Smooth muscle cell (in vitro differentiated cells): ENCODE data around the gene CXCR6. TPM values are rescaled to one million over a fixed set of nuclear protein-coding genes. Genes with fewer than 3 reads are reported as not detected.

Experiments
- DNase-seq: peaks from one replicate; lab custom pipeline; 2025; ENCODE audit not compliant: unreplicated experiment; lab: John Stamatoyannopoulos, UW
- H2AFZ ChIP-seq: fragments of 200-600 bp; sonication (generic); 2 replicates; pipeline ENCODE4 v1.6.0; 2016; ENCODE audit warnings: antibody characterized with exemption, low read depth, mild to moderate bottlenecking
- H3F3A ChIP-seq: fragments of 200-600 bp; sonication (generic); 2 replicates; pipeline ENCODE4 v1.6.0; 2017; ENCODE audit warnings: antibody characterized with exemption, low read depth
- H3K27ac ChIP-seq: fragments of 200-600 bp; sonication (generic); 2 replicates; pipeline ENCODE4 v1.5.1; 2016; ENCODE audit warnings: low read depth, mild to moderate bottlenecking
- H3K27me3 ChIP-seq: fragments of 200-600 bp; sonication (generic); 2 replicates; pipeline ENCODE4 v1.6.1; 2016; ENCODE audit warnings: low read depth, mild to moderate bottlenecking
- H3K36me3 ChIP-seq: fragments of 200-600 bp; sonication (generic); 2 replicates; pipeline ENCODE4 v1.5.1; 2016; ENCODE audit warnings: low read depth
- H3K4me1 ChIP-seq: fragments of 200-600 bp; sonication (generic); 2 replicates; pipeline ENCODE4 v1.5.1; 2016; ENCODE audit warnings: low read depth
- H3K4me2 ChIP-seq: fragments of 200-600 bp; sonication (generic); 2 replicates; pipeline ENCODE4 v1.6.0; 2016; ENCODE audit warnings: mild to moderate bottlenecking
- H3K4me3 ChIP-seq: fragments of 200-600 bp; sonication (generic); 2 replicates; pipeline ENCODE4 v1.5.1; 2016; ENCODE audit warnings: mild to moderate bottlenecking
- H3K79me2 ChIP-seq: fragments of 200-600 bp; sonication (generic); 2 replicates; pipeline ENCODE4 v1.6.0; 2016; ENCODE audit warnings: low read depth, mild to moderate bottlenecking
- H3K9ac ChIP-seq: fragments of 200-600 bp; sonication (generic); 2 replicates; pipeline ENCODE4 v1.6.0; 2016; ENCODE audit warnings: low read depth
- H3K9me3 ChIP-seq: fragments of 200-600 bp; sonication (generic); replicated peaks from 2 replicates; pipeline ENCODE4 v1.5.1; 2016; ENCODE audit warnings: low read depth
- H4K20me1 ChIP-seq: fragments of 200-600 bp; sonication (generic); 2 replicates; pipeline ENCODE4 v1.6.0; 2016; ENCODE audit warnings: low read depth
- CTCF ChIP-seq: fragments of 200-600 bp; sonication (generic); IDR thresholded peaks from 2 replicates; pipeline ENCODE4 v1.5.1; 2017; ENCODE audit warnings: borderline replicate concordance, mild to moderate bottlenecking, antibody characterized with exemption; ENCODE audit not compliant: insufficient read depth, poor library complexity, severe bottlenecking
- WGBS: methylation state at CpG from one replicate; pipeline ENCODE4 v1.1.7; 2016; ENCODE audit warnings: low lambda C conversion rate; 5-methylcytosine and 5-hydroxymethylcytosine counted together
- polyA plus RNA-seq: library from polyadenylated mRNA; unstranded; fragments of >200 nt; fragmentation: Nextera tagmentation; extraction: Ambion mirVana; gene quantifications from 2 replicates; pipeline ENCODE4 v1.2.1, GENCODE V29; 2016
- total RNA-seq: library from RNA; depleted of rRNA; stranded (reverse); fragments of >200 nt; gene quantifications from 2 replicates; pipeline ENCODE4 v1.2.3, GENCODE V29; 2014

The CXCR6 gene
- total and polyA plus RNA-seq, 2 experiments from 2014 or later, result 0.19 to 0.81 TPM

- Histone ChIP-seq H3K4me1 (peaks cover 5% of the 10 kb centered on the region), H3K36me3 (no peaks in the 10 kb centered on the region), H4K20me1 (no peaks in the 10 kb centered on the region), H3K27me3 (no peaks in the 10 kb centered on the region), H3K9me3 (no peaks in the 10 kb centered on the region), H2AFZ (no peak overlapping the region), H3K27ac (no peak overlapping the region), H3F3A (no peaks in the 10 kb centered on the region), H3K4me2 (no peak overlapping the region), H3K4me3 (no peak overlapping the region), H3K79me2 (no peaks in the 10 kb centered on the region), H3K9ac (no peak overlapping the region)
- 19% methylated on average over 2 of the region's 2 CpGs for WGBS
- DNase-seq, result no peak
- no peak for TF ChIP-seq CTCF
Observed at GRCh38 chr3:45968706-45969105, 25.4 kb downstream of the CXCR6 start.

DNA sequence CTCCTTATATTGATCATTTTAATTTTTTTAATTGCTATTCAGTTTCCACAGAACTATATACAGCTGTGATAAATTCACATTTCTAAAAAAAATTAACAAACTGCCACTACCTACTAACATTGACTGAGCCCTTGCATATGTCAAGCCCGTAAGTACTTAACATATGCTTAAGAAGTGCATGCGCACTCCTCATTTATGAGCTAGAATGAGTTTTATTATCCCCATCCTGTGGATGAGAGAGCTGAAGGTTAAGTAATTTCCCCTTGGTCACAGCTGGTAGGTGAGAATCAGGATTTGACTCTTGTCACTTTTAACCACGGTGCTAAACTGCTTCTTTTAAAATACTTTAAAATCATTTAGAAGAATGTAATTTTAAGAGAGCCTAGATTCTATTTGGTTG is 25.9 kb downstream of the CXCR6 start:
- no peak for TF ChIP-seq CTCF
- Histone ChIP-seq H3K4me3 (no peak overlapping the region), H3F3A (no peaks in the 10 kb centered on the region), H3K27ac (no peak overlapping the region), H3K4me2 (no peak overlapping the region), H3K27me3 (no peaks in the 10 kb centered on the region), H2AFZ (no peak overlapping the region), H3K36me3 (no peaks in the 10 kb centered on the region), H4K20me1 (no peaks in the 10 kb centered on the region), H3K9me3 (no peaks in the 10 kb centered on the region), H3K9ac (no peak overlapping the region), H3K79me2 (no peaks in the 10 kb centered on the region), H3K4me1 (peaks cover 5% of the 10 kb centered on the region)
- no peak for DNase-seq
- WGBS, result 88% methylated on average over 3 of the region's 3 CpGs

DNA sequence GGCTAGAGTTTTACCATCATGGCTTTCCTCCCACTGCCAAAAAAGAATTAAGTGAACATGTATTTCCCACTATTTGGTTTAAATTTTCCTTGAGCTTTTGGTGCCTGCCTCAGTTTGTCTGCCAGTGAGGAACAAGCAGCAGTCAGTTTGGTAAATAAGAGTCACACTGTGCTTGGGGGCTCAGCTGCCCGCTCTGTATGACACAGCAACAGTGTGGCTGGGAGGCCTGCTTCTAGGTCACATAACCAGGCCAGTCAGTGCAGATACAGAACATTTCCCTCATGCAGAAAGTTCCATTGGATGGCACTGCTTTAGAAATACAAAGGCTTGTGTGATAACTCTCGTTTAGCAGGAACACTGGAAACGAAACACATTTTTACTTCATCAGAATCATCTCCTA is 26.7 kb downstream of the CXCR6 start:
- no peak for DNase-seq
- H3K4me2 ChIP-seq, result no peak overlapping the region
- peaks cover 5% of the 10 kb centered on the region for H3K4me1 ChIP-seq
- H3K9ac ChIP-seq, result no peak overlapping the region
- 90% methylated on average over 3 of the region's 3 CpGs for WGBS
- H3K4me3 ChIP-seq, result no peak overlapping the region
- no peaks in the 10 kb centered on the region for H3K36me3 ChIP-seq
- no peaks in the 10 kb centered on the region for H3K27me3 ChIP-seq
- H4K20me1 ChIP-seq, result no peaks in the 10 kb centered on the region
- H3K9me3 ChIP-seq, result no peaks in the 10 kb centered on the region
- no peak overlapping the region for H3K27ac ChIP-seq
- no peak for TF ChIP-seq CTCF
- no peaks in the 10 kb centered on the region for H3K79me2 ChIP-seq
- no peak overlapping the region for H2AFZ ChIP-seq
- H3F3A ChIP-seq, result no peaks in the 10 kb centered on the region

GRCh38 chr3:45972534-45973402 is 29.5 kb downstream of the CXCR6 start:
- no peak for TF ChIP-seq CTCF
- no peak for DNase-seq
- Histone ChIP-seq H4K20me1 (no peaks in the 10 kb centered on the region), H3K9ac (no peak overlapping the region), H3K4me3 (no peak overlapping the region), H3K36me3 (no peaks in the 10 kb centered on the region), H2AFZ (no peak overlapping the region), H3F3A (no peaks in the 10 kb centered on the region), H3K27ac (peak overlapping the region; percentile 73), H3K9me3 (no peaks in the 10 kb centered on the region), H3K4me1 (peaks cover 5% of the 10 kb centered on the region), H3K27me3 (no peaks in the 10 kb centered on the region), H3K79me2 (no peaks in the 10 kb centered on the region), H3K4me2 (peak overlapping the region; percentile 23)
- WGBS, result 57% methylated on average over 6 of the region's 6 CpGs
